ENCODE data around the gene PACSIN1. TPM values are rescaled to one million over a fixed set of nuclear protein-coding genes. Genes with fewer than 3 reads are reported as not detected.

The PACSIN1 gene
- total RNA-seq, 1 experiment from 2014 or later = not detected

DNA sequence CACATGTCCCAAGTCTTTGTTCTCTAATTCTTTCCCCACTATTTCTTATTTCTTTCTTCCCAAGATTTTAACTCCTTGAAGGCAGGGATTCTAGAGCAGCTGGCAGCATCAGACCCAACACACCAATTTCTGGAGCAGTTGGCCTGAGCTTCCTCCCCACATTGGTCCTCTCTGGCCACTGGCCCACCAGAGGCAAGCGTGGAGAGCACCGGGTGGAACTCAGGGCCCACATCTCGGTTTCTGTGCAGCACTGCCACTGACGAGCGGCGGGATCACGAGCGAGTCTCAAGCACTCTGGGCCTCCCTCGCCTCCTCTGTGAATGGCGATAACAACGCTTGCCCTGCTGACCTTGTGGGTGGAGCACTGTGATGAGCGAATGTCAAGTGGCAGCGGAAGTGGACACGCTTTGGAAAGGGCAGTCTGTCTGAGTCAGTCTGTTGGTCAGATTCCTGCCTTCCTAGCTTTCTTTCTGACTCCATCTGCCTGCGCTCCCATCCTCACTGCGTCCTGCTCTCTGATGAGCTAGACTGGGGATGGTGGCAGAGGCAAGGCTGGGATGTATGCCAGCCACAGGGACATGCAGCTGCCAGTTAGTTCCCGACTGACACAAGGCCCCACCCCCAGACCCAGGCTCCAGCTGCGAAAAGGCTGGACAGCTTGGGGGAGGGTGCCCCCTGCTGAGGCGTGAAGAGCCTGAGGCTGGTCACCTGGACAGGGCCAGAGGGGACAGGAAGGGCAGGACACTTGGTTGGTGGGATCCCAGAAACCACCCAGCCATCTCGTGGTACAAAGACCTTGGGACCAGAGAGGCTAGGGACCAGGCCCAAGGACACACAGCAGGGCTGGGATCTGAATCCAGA is 94.7 kb downstream of the PACSIN1 start:
- peak; percentile 54 for DNase-seq (ENCODE audit: low read depth)

DNA sequence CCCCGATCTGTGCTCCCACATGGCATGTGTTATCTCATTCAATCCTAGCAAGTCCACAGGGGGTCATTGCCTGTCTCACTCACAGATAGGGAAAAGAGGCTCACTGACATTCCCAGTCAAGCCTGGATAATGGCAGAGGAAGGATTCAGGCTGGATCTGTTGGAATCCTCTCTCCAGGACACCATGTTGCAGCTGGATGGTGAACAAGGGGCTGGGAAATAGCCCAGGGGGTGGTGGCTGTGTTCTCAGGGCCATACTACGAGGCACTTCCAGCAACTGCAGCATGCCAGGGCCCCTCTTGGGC is 95.3 kb downstream of the PACSIN1 start:
- no peak for DNase-seq (ENCODE audit: low read depth)

DNA sequence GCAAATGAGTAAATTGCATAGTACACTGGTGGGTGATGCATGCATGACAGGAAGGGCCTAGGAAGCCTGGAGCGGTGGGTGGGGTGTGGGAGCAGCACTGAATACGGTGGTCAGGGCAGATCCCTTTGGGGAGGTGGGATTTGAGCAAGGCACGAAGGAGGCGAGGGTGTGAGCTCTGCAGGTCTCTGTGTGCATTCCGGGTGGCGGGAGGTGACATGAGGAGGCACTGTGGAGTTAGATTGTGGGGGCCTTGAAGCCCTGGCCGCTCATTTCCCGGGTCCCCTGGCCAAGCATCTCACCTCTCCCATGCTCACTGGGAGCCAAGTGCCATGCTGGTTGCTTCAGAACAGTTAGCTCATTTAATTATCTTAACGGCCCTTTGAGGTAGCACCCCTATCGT is 96.5 kb downstream of the PACSIN1 start:
- DNase-seq (ENCODE audit: low read depth) = no peak

DNA sequence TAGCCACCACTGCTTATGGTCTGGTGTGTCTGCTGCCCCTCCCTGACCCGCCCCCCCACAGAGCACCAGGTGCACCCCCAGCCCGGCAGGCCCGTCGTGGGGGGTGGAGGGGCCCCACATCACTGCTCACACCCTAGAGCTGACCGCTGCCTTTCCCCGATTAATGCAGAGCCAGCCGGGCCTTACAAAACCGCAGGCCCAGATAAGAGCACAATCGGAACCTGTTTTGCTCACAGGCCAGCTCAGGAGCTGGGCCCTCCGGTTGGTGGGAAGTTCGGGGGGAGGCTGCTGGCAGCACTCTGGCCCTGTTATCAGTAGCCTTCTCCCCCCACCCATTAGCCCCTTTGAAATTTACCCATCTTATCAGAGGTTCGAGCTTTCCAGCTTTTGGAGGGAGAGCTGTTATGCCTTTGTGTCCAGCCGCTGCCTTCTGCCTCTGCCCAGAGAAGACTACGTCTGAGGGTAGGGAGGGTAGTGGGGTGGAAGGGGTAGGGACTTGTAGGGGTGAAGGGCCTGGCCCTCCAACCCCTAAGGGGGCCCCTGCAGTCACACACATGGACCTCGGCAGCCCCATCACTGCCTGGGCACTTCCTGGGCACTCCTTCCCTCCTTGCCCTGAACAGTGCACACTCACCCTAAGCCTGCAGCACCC is 97.1 kb downstream of the PACSIN1 start:
- DNase-seq (ENCODE audit: low read depth) = no peak

DNA sequence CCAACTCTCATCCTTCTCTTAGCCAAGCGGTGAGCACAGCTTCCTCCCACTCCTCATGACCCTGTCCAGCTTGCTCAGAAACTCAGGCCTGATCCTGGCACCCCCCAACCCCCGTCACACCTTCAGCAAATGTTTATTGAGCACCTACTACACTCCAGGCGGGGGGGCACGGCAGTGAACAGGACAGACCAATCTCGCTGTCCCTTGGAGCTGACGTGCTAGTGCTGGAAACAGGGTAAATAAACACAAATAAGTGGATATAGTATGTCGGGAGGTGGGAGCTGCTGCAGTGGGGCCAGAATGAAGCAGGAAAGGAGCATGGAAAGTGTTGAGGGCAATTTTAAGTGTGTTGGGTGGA is 97.6 kb downstream of the PACSIN1 start:
- no peak for DNase-seq (ENCODE audit: low read depth)

DNA sequence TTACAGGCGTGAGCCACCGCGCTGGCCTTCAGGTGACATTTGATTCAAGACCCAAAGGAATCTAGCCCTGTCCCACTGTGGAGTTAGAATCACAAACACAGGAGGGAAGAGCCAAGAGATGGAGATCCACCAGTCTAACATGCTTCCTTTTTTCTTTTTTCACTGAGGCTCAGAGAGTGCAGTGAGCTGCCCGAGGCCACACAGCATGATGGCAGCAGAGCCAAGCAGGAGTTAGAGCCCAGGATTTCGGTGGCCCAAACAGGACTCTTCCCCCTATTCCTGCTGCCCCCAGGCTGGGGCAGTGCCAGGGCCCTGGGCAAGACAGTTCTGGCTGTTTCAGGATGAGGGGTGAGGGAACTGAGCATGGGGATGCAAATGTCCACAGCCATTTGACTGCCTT is 98.3 kb downstream of the PACSIN1 start:
- DNase-seq (ENCODE audit: low read depth) = no peak

DNA sequence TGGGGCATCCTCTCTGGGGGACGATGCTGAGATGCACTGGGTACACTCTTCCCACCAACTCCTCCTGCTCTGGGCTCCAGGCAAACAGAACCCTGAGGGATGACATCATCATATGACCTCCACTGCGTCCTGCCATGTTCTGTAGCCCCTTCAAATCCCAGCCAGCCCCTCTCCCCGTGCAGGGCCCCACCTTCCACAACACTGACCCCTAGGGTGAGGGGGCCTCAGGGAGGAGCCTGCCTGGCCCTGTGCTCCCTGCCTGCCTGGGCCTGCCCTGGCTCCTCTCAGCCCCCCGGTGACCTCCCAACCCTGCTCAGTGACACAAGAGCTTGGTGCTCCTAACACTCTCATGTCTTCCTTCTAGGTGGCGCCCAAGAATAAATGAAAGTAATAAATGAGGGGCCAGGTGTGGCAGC is 99.9 kb downstream of the PACSIN1 start:
- no peak for DNase-seq (ENCODE audit: low read depth)

DNA sequence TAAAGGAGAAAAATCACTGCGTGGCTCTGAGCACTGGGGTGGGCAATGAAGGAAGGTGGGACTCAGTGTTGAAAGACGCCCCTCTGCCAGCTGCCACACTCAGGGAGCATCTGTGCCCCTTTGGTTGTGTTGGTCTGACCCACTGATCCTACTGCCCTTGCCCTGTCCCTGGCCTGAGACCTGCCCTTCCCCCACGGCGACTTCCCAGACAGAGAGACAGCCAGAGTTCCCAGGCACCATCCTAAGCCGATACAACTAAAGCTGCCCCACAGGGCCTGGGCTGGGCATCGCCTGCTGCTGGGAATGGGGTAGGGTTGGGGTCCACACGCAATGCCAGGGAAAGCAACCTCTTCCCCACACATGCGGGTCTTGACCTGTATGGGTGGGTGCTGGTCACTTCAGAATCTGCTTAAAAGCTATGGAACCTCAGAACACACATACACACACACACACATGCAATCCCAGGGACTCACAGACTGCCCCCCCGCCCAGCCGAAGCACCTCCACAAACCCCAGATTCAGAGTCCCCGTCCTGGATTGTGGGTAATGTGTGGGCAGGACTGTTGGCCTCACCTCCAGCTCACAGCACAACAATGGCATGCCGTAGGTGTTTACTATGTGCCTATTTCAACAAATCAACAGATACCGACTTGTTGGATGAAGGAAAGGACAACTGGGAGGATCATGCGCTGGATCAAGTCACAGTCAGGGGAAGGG is 101.1 kb downstream of the PACSIN1 start:
- DNase-seq (ENCODE audit: low read depth) = no peak

DNA sequence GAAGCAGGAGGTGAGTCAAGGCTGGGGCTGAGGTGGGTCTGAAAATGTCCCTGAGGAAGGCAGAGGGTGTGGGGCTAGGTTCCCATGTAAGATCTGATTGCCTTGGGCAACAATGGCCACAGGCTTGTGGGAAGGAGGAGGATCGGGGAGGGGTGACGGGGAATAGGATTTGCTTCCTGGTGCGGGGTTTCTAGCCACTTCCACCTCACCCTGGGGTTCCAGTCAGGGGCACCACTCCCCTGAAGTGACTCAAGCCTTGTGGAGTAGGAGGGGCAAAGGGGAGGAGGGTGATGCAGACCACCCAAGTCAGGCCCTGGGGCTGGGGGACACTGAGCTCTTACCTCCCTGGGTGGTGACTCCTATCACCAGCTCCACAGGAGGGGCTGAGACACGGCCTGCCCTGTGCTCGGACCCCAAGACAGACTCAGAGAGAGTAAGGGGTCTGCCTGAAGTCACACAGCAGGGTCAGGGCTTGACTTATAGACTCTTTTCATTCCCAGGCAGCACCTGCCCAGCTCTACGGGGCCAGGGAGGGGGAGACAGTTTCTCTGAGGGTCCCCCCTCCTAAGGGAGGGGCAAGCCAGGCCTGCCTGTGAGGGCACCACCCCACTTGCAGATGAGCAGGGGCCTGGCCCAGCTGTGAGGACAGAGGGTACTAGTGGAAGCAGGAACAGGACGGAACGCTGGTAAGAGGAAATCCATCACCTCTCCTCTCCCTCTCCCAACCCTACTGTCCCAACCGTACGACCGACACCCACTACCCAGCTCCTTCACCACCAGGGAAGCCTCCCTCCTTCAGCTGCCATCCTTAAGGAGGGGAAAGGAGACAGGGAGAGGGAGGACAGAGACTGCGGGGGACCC is 102.7 kb downstream of the PACSIN1 start:
- peak; percentile 72 for DNase-seq (ENCODE audit: low read depth)

DNA sequence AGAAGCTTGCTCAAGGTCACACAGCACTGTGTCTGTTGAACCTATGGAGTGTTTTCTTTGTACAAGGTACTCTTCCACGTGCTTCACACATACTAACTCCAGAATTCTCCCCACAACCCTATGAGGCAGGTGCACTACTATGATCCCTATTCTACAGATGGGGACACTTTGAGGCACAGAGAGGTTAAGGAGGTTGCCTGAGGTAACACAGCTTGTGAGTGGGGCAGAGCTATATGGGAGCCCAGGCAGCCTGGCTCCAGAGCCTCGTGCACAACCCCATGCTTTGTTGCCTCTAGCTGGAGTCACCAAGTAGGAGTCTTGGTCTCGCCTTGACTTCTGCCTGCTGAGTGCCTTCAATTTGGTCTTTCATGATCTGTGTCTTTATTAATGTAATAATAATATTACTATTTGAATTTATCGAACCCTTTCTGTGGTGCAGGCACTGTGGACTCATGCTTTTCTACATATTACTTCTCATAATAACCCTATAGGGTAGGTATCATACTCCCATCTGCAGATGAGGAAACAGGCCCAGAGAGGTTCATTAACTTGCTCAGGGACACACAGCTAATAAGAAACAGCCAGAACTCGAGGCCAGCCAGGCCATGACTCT is 103.6 kb downstream of the PACSIN1 start:
- DNase-seq (ENCODE audit: low read depth) = no peak

DNA sequence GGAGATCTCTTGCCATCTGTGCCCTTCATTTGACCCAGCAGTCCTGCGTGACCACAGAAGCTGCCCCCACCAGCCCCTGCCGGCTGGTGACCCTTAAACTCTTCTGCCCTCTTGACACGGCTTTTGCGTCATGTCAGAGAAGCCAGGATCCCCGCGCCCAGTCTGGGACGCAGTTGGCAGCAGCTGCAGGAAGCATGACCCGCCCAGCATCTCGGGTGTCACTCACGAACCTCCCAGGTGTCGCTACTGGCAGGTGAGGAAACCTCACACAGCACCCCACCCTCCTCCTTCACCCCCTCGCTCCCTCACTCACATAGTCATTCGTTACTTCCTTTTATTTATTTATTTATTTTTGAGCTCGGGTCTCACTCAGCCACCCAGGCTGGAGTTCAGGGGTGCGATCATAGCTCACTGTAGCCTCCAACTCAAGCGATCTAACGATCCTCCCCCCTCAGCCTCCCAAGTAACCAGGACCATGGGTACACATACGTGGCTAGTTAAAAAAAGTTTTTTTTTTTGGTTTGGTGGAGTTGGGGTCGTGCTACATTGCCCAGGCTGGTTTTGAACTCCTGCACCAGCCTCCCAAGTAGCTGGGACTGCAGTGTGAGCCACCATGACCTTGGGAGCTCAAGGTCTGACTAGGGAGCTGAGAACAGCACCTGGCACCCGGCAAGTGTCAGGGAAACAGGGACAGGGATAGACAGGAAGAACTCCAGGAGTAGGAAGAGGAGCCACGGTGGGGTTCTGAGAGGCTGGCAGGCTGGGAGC is 104.4 kb downstream of the PACSIN1 start:
- DNase-seq (ENCODE audit: low read depth) = no peak

DNA sequence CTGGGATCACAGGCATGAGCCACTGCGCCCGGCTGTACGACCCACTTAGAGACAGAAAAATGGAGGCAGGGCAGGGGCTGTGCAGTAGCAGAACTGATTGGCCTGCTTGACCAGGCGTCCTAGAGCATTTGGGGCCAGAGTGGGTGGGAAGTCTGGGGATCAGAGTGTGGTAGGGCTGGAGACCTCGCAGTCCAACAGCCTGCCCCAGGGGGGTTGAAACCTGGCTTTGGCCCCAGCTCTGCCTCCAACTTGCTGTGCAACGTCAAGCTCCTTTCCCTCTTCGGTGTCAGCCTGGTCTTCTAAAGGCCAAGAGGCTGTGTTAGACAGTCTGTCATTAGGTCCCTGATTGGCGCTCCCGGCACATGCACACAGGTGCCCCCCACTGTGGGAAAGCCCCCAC is 105.5 kb downstream of the PACSIN1 start:
- DNase-seq (ENCODE audit: low read depth) = no peak

DNA sequence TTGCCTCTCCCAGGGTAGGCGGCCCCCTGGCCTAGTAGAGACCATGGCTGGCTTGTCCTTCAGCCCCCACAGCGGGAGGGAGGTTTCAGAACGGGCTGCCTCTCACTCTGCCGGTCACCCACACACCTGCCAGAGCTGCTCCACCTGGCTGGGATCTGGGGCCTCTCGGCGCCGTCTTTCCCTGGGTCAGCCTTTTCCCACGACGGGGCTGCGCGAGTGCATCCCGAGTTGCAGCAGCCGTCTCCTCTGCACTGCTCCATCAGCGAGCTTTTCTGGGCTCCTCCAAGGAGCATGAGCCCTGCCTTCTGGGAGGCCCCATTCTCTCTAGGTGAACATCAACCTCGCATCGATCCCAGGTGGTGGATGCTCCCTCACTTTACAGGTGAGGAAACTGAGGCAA is 106.1 kb downstream of the PACSIN1 start:
- DNase-seq (ENCODE audit: low read depth) = no peak

DNA sequence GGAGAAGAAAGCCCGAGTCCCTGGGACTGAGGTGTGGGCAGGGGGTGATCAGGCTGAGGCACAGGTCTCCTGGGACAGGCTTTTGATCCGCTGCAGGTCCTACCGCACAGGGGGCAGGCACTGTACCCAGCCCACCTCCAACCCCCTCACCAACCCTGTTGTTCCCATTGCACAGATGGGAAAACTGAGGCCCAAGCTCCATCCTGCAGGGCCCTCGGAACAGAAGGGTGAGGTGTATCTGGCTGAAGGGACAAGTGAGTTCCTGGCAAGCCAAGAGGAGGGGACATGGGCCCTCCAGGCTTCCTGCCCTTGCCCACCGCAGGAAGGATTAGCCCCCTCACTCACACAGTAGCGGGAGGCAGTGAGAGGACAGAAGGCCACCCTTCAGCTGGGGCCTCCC is 106.7 kb downstream of the PACSIN1 start:
- DNase-seq (ENCODE audit: low read depth) = no peak

DNA sequence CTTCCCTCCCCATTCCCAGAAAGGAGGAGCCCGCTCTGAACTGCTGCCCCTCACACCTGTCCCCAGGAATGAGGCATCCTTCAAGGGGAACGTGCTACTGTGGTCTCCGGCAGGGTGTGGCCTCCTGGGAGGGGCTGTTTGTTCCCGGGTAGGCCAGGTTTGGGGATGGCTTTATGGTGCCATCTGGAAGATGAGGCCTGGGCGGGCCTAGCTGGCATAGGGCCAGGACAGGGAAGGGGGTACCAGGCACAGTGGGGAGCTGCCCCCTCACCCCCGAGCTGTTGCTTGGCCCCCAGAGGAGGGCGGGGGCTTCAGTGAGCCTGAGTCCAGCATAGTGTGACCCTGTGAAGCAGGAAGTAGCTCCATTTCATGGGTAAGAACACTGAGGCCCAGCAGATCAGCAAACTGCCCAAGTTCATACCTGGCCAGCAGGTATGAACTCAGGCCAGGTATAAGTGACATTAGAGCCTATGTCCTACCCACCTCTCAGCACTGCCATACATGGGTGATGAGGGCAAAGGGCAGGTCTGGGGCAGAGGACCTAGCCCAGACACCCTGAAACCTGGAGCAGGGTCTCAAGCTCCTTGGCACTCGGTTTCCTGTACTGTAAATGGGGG is 107.8 kb downstream of the PACSIN1 start:
- DNase-seq (ENCODE audit: low read depth) = no peak

DNA sequence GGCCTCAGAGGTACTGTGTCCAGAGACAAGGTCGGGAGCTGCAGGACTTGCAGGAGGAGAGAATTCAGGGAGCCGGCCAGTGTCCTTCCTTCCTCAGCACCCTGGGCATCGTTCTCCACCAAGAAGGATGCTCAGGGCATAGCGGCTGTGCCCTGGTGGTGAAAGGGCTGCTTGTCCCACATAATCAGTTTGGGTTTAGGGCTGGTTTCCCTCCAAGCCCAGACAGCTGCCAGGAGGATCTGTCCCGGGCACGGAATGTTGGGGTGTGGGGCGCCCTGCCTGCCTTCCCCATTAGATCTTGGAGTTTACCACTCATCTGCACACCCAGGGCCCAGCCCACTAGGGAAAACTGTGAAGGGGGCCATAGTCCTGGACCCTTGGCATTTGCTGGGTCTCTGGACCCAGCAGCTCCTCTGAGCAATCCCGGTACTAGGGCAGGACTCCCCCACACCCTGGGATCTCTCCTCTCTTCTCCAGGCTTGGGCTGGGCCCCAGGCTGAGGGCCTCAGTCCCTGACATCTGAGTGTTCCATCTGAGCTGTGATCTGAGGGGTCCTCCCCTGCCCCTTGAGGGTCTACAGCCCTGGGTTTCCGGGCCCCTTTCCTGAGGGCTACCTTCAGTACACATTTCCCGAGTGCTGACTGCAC is 108.9 kb downstream of the PACSIN1 start:
- no peak for DNase-seq (ENCODE audit: low read depth)

DNA sequence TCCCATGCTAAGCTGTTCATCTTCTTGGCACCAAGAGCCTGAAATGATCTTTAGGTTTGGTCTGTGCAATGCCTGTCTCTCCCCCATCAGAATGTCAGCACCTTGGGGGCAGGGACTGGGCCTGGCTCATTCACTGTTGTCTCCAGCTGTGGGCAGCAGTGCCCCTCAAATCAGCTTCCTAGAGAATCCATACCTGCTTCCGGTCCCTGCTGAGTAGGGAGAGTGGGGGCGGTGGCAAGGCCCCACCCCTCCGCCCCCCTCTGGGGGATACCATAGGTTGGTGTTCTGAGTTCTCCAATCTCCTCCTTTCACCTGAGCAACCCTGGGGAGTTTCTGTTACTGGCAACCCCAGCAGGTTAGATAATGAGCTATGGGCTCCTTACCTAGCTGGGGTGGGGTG is 109.5 kb downstream of the PACSIN1 start:
- DNase-seq (ENCODE audit: low read depth) = no peak

DNA sequence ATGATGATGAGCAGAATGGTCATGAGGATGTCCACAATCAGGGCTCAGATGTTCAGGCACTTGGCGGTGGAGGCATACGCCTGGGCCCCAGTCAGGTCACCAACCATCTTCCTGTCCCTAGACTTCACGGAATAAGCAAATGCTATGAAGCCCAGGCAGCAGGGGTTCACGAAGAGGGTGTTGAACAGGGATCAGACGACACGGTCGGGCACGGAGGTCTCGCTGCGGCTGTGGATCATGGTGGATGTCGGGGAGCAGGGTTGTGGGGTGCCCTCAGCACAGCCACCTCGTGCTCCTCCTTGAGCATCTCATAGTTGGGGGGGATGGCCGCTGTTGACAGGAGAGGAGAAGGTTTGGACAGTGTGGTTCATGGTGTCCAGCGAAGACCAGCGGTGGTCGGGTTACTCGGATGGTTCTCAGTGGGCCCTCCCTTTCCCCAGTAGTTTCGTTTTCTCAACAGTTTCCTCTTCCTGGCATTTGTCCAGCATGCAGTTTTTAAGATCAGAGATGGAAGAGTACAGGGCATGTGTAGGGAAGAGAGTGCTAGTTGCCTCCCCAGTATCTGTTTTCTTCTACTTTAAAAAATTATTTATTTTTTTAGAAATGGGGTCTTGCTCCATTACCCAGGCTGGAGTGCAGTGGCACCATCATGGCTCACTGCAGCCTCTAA is 110.5 kb downstream of the PACSIN1 start:
- no peak for DNase-seq (ENCODE audit: low read depth)
